Lower leg skin (tissue), 3 donors: Measurements from ENCODE around the gene RLBP1.

ENCODE experiments used
- POLR2A ChIP-seq, 2 donors: fragments of 450-650 bp; IDR thresholded peaks; one replicate each; pipeline ENCODE4 v1.6.1; 2016 to 2017; ENCODE audit warnings: antibody characterized with exemption in 2 of 2, mild to moderate bottlenecking in 1 of 2, moderate library complexity in 1 of 2
- TF ChIP-seq, protein P1 (sequence below), 3 donors: fragments of 450-650 bp; IDR thresholded peaks; one replicate each; pipeline ENCODE4 v1.5.1; 2016; ENCODE audit warnings: antibody characterized with exemption in 3 of 3, mild to moderate bottlenecking in 3 of 3, moderate library complexity in 2 of 3

DNA sequence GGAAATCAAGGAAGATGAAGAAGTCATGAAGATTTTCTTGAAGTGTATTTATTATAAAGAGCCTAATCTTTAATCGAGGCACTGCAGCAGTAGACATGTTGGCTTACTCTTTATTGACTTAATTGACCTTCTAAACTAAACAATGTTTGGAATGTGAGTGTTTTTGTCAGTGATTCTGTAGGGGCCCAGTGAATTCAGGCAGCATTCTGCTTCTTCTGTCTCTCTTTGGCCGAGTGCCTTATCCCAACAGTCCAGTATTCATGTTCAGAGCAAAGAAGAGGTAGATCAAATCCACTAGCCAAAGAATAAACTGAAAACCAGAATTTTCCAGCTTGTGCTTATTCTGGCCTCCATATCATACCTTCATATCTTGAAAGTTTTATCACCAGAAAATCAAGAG lies 55.7 kb downstream of the RLBP1 start:
- TF ChIP-seq, protein P1, sequence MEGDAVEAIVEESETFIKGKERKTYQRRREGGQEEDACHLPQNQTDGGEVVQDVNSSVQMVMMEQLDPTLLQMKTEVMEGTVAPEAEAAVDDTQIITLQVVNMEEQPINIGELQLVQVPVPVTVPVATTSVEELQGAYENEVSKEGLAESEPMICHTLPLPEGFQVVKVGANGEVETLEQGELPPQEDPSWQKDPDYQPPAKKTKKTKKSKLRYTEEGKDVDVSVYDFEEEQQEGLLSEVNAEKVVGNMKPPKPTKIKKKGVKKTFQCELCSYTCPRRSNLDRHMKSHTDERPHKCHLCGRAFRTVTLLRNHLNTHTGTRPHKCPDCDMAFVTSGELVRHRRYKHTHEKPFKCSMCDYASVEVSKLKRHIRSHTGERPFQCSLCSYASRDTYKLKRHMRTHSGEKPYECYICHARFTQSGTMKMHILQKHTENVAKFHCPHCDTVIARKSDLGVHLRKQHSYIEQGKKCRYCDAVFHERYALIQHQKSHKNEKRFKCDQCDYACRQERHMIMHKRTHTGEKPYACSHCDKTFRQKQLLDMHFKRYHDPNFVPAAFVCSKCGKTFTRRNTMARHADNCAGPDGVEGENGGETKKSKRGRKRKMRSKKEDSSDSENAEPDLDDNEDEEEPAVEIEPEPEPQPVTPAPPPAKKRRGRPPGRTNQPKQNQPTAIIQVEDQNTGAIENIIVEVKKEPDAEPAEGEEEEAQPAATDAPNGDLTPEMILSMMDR (IDR thresholded peaks at IDR 0.05) = no peak
- TF ChIP-seq POLR2A (IDR thresholded peaks at IDR 0.05) = no peak
